HepG2 (cell line): ENCODE results near the gene DDX60. TPM values are rescaled to one million over a fixed set of nuclear protein-coding genes. Genes with fewer than 3 reads are reported as not detected.

Experiments used
- ATAC-seq: fragments of 200-7000 bp; cut with Tn5 transposase; 3 replicates; pipeline ENCODE4 v1.9.1; 2020; ENCODE audit warnings: mild to moderate bottlenecking, moderate library complexity
- BruUV-seq: library from RNA; stranded (reverse); fragments of 400-500 nt; replicated peaks from 2 replicates; lab custom pipeline; 2021; lab: Mats Ljungman, UMichigan
- CTCF ChIA-PET: fragments of 300-600 bp; formaldehyde crosslinking; extraction: SDS; loops from one replicate; lab custom pipeline; 2021; ENCODE audit warnings: low total read pairs, inconsistent platforms, low intra/inter-chr PET ratio; lab: Yijun Ruan, JAX
- POLR2A ChIA-PET: fragments of 350-600 bp; sonication (Branson Sonifier 250); formaldehyde crosslinking; loops from one replicate; lab custom pipeline; 2020; ENCODE audit warnings: antibody characterized with exemption, inconsistent platforms; lab: Yijun Ruan, JAX
- DNase-seq: peaks from one replicate; pipeline ENCODE4 v3.0.0-alpha.2; 2015; ENCODE audit warnings: low spot score
- FAIRE-seq: peaks from 3 replicates; lab custom pipeline; 2011; peaks lifted over from hg19 to GRCh38; lab: Jason Lieb, UNC
- H2AFZ ChIP-seq: one replicate; pipeline ENCODE4 v1.6.1; 2011; ENCODE audit warnings: low read length, inconsistent platforms
- H3K27ac ChIP-seq: fragments of 300-600 bp; 3 replicates; pipeline ENCODE4 v1.8.0; 2011; ENCODE audit warnings: mixed run types, mild to moderate bottlenecking, mixed read lengths, low read length, inconsistent platforms; ENCODE audit not compliant: insufficient read depth; ENCODE audit errors: extremely low read length
- H3K27me3 ChIP-seq, 2 experiments: fragments of 200-600 bp in 1 of 2; 2 replicates in 1 of 2; 3 replicates in 1 of 2; pipeline versions ENCODE4 v1.6.0 to v1.8.0; 2011; ENCODE audit warnings: low read length in 2 of 2, mild to moderate bottlenecking in 2 of 2, moderate library complexity in 2 of 2, inconsistent platforms in 1 of 2; ENCODE audit not compliant: insufficient read depth in 2 of 2, control insufficient read depth in 1 of 2
- H3K36me3 ChIP-seq, 2 experiments: fragments of 200-600 bp in 1 of 2; replicated peaks in 1 of 2; 2 replicates in 1 of 2; 3 replicates in 1 of 2; pipeline versions ENCODE4 v1.5.1 to v1.8.0; 2011; ENCODE audit warnings: low read length in 2 of 2, inconsistent platforms in 1 of 2; ENCODE audit not compliant: insufficient read depth in 2 of 2, control insufficient read depth in 1 of 2
- H3K4me1 ChIP-seq: 2 replicates; pipeline ENCODE4 v1.5.1; 2012; ENCODE audit warnings: low read length, inconsistent platforms; ENCODE audit not compliant: insufficient read depth
- H3K4me2 ChIP-seq: 2 replicates; pipeline ENCODE4 v1.6.0; 2011; ENCODE audit warnings: low read depth, low read length, inconsistent platforms
- H3K4me3 ChIP-seq, 3 experiments: fragments of 200-600 bp in 1 of 3; sonication (generic), shearing (Covaris generic) in 1 of 3; replicated peaks in 1 of 3; 2 replicates each; pipeline ENCODE4 v1.5.1; 2011 to 2016; ENCODE audit warnings: low read length in 3 of 3, inconsistent platforms in 2 of 3, low read depth in 2 of 3, mild to moderate bottlenecking in 2 of 3, control low read depth in 1 of 3, mixed read lengths in 1 of 3; ENCODE audit not compliant: insufficient read depth in 1 of 3
- H3K79me2 ChIP-seq: one replicate; pipeline ENCODE4 v1.6.1; 2011; ENCODE audit warnings: low read length, inconsistent platforms; ENCODE audit not compliant: insufficient read depth
- H3K9ac ChIP-seq: 2 replicates; pipeline ENCODE4 v1.6.0; 2011; ENCODE audit warnings: mild to moderate bottlenecking, low read depth, low read length, inconsistent platforms; ENCODE audit not compliant: insufficient read depth
- H3K9me3 ChIP-seq: 2 replicates; pipeline ENCODE4 v1.5.1; 2012; ENCODE audit warnings: mild to moderate bottlenecking, low read length
- H4K20me1 ChIP-seq: 2 replicates; pipeline ENCODE4 v1.6.0; 2011; ENCODE audit warnings: inconsistent platforms, mild to moderate bottlenecking, low read length, moderate library complexity; ENCODE audit not compliant: insufficient read depth
- CAMTA2 ChIP-seq: sonication (generic); formaldehyde crosslinking; IDR thresholded peaks from 2 replicates; pipeline ENCODE4 v1.4.0; 2020; ENCODE audit warnings: mild to moderate bottlenecking, missing genetic modification reagents, borderline replicate concordance
- CBX1 ChIP-seq: IDR thresholded peaks from one replicate; pipeline ENCODE4 v1.6.1; 2016; ENCODE audit warnings: antibody characterized with exemption, low read depth
- E2F1 ChIP-seq: sonication (generic); formaldehyde crosslinking; IDR thresholded peaks from 2 replicates; pipeline ENCODE4 v1.5.0; 2020; ENCODE audit warnings: missing genetic modification reagents
- MAFG ChIP-seq: sonication (generic); formaldehyde crosslinking; IDR thresholded peaks from 2 replicates; pipeline ENCODE4 v1.5.1; 2020; ENCODE audit warnings: mild to moderate bottlenecking, missing genetic modification reagents
- MEF2D ChIP-seq: sonication (generic); formaldehyde crosslinking; IDR thresholded peaks from 2 replicates; pipeline ENCODE4 v1.5.1; 2020; ENCODE audit warnings: mild to moderate bottlenecking, missing genetic modification reagents
- WIZ ChIP-seq: sonication (generic); formaldehyde crosslinking; IDR thresholded peaks from 2 replicates; pipeline ENCODE4 v1.5.1; 2020; ENCODE audit warnings: mild to moderate bottlenecking, missing genetic modification reagents
- XBP1 ChIP-seq: sonication (generic); formaldehyde crosslinking; IDR thresholded peaks from 2 replicates; pipeline ENCODE4 v1.5.0; 2020; ENCODE audit warnings: missing genetic modification reagents
- ZC3H4 ChIP-seq: sonication (generic); formaldehyde crosslinking; IDR thresholded peaks from 2 replicates; pipeline ENCODE4 v1.4.0; 2020; ENCODE audit warnings: missing genetic modification reagents, borderline replicate concordance
- ZMAT3 ChIP-seq: sonication (generic); formaldehyde crosslinking; conservative IDR thresholded peaks from 2 replicates; pipeline ENCODE4 v1.7.0; 2021; ENCODE audit warnings: missing genetic modification reagents
- ZNF12 ChIP-seq: sonication (generic); formaldehyde crosslinking; IDR thresholded peaks from 2 replicates; pipeline ENCODE4 v1.5.0; 2020; ENCODE audit warnings: missing genetic modification reagents
- ZNF780A ChIP-seq: sonication (generic); formaldehyde crosslinking; IDR thresholded peaks from 2 replicates; pipeline ENCODE4 v1.8.0; 2022; ENCODE audit warnings: mild to moderate bottlenecking, missing genetic modification reagents, moderate library complexity
- WGBS: methylation state at CpG from one replicate; pipeline ENCODE4 v1.1.6; 2017; ENCODE audit warnings: low lambda C conversion rate; 5-methylcytosine and 5-hydroxymethylcytosine counted together
- in situ Hi-C: cut with HindIII; loops from 2 replicates; pipeline ENCODE4 v1.10.0; 2017; ENCODE audit warnings: low pct_unique_long_range_greater_than_20kb; ENCODE audit not compliant: extremely low pct_ligation_motif_present
- intact Hi-C: fragments of 100-400 bp; cut with micrococcal nuclease; formaldehyde crosslinking; loops from one replicate; pipeline ENCODE4 v1.10.0; 2022; ENCODE audit not compliant: unreplicated experiment
- polyA plus RNA-seq, 8 experiments: library from polyadenylated mRNA; depleted of rRNA in 3 of 8; stranded (reverse) in 7 of 8; unstranded in 1 of 8; fragments of >200 nt; fragmentation: Illumina TruSeq in 4 of 8; extraction: Trizol in 4 of 8; gene quantifications; 2 replicates each; pipeline versions ENCODE4 v1.2.1 to v1.2.3, GENCODE V29; 2011 to 2016; ENCODE audit warnings: low read depth in 4 of 8, missing spikeins in 1 of 8, mixed read lengths in 1 of 8; ENCODE audit not compliant: insufficient read depth in 1 of 8
- total RNA-seq, 5 experiments: library from RNA; depleted of rRNA; stranded (reverse); fragments of >200 nt; fragmentation: Illumina TruSeq; extraction: Trizol; gene quantifications; 2 replicates each; pipeline ENCODE4 v1.2.3, GENCODE V29; 2016; ENCODE audit warnings: low read depth in 1 of 5

The DDX60 gene
- total and polyA plus RNA-seq, 2 of the 13 experiments (the other 11 are each of a cell fraction or from before 2014, with no cell fraction given), result 0.35 TPM; not detected in 1

- DNase-seq (no peak), FAIRE-seq (no peak), ATAC-seq (no peak)
- in situ Hi-C loops (no loop called here), intact Hi-C loops (no loop called here)
- Histone ChIP-seq H3K27ac (no peak overlapping the region), H4K20me1 (no peaks in the 10 kb centered on the region), H3K4me2 (no peak overlapping the region), H3K36me3 (no peaks in the 10 kb centered on the region), H3K79me2 (no peaks in the 10 kb centered on the region), H3K4me3 (no peak overlapping the region), H3K9ac (no peak overlapping the region), H2AFZ (no peak overlapping the region), H3K9me3 (peaks cover 2% of the 10 kb centered on the region; the same call in 1 of the 2 replicates), H3K4me1 (no peaks in the 10 kb centered on the region), H3K27me3 (no peaks in the 10 kb centered on the region)
- POLR2A ChIA-PET, result no interaction called here
- TF ChIP-seq CAMTA2 (CRISPR knock-in tag) (no peak), XBP1 (CRISPR knock-in tag) (no peak), ZNF780A (CRISPR knock-in tag) (no peak), WIZ (CRISPR knock-in tag) (no peak), E2F1 (CRISPR knock-in tag) (no peak), ZNF12 (CRISPR knock-in tag) (no peak), MEF2D (CRISPR knock-in tag) (no peak), ZMAT3 (CRISPR knock-in tag) (no peak), ZC3H4 (CRISPR knock-in tag) (no peak), MAFG (CRISPR knock-in tag) (no peak), CBX1 (no peak)
- CTCF ChIA-PET, result no interaction called here
- 13% methylated on average over 3 of the region's 3 CpGs for WGBS
- no TSS peak for BruUV-seq
Measured at GRCh38 chr4:168248176-168248710, 70.3 kb downstream of the DDX60 start.
